K562 (cell line): ENCODE data around the gene INCENP. TPM values are rescaled to one million over a fixed set of nuclear protein-coding genes. Genes with fewer than 3 reads are reported as not detected.
A peak's percentile ranks its signal among the peaks of the same experiment; 100 is the strongest.

Experiments
- HDGF ChIP-seq: fragments of 450-650 bp; IDR thresholded peaks from 2 replicates; pipeline ENCODE4 v1.6.1; 2016
- PRDM10 ChIP-seq: fragments of 450-650 bp; IDR thresholded peaks from 2 replicates; pipeline ENCODE4 v1.6.1; 2018; ENCODE audit not compliant: partially characterized antibody
- ZNF280A ChIP-seq: fragments of 450-650 bp; IDR thresholded peaks from 2 replicates; pipeline ENCODE4 v1.6.1; 2018; ENCODE audit warnings: mild to moderate bottlenecking, low read depth; ENCODE audit not compliant: partially characterized antibody
- polyA plus RNA-seq, 8 experiments: library from polyadenylated mRNA; depleted of rRNA in 4 of 8; stranded (reverse) in 5 of 8; unstranded in 3 of 8; fragments of >200 nt; fragmentation: Nextera tagmentation in 2 of 8; fragmentation: Illumina TruSeq in 1 of 8; extraction: Ambion mirVana in 2 of 8; extraction: Trizol in 1 of 8; gene quantifications; 2 replicates each; pipeline versions ENCODE4 v1.2.1 to v1.2.3, GENCODE V29; 2011 to 2014; ENCODE audit warnings: inconsistent platforms in 1 of 8, missing spikeins in 1 of 8
- total RNA-seq, 7 experiments: library from RNA; depleted of rRNA in 6 of 7; stranded (reverse); fragments of >200 nt in 6 of 7; fragmentation: Illumina TruSeq in 2 of 7; extraction: Trizol in 2 of 7; gene quantifications; 2 replicates each; pipeline versions ENCODE4 v1.2.1 to v1.2.3, GENCODE V29; 2011 to 2021; ENCODE audit warnings: low replicate concordance in 1 of 7
- TF ChIP-seq, protein P1 (sequence below): fragments of 250-450 bp; sonication (Bioruptor Pico); IDR thresholded peaks from 2 replicates; pipeline ENCODE4 v1.8.0; 2022; ENCODE audit warnings: moderate library complexity, mild to moderate bottlenecking, inconsistent platforms
- TF ChIP-seq, protein P2 (sequence below): fragments of 450-650 bp; IDR thresholded peaks from 2 replicates; pipeline ENCODE4 v1.6.1; 2016; ENCODE audit warnings: mild to moderate bottlenecking, moderate library complexity

The INCENP gene
- total and polyA plus RNA-seq, 9 of the 15 experiments (the other 6 are each of a cell fraction or from before 2014, with no cell fraction given) = 1.1 to 97.9 (median 28.2) TPM

- TF ChIP-seq, protein P1, sequence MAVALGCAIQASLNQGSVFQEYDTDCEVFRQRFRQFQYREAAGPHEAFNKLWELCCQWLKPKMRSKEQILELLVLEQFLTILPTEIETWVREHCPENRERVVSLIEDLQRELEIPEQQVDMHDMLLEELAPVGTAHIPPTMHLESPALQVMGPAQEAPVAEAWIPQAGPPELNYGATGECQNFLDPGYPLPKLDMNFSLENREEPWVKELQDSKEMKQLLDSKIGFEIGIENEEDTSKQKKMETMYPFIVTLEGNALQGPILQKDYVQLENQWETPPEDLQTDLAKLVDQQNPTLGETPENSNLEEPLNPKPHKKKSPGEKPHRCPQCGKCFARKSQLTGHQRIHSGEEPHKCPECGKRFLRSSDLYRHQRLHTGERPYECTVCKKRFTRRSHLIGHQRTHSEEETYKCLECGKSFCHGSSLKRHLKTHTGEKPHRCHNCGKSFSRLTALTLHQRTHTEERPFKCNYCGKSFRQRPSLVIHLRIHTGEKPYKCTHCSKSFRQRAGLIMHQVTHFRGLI (CRISPR knock-in tag) = 0 out of 2 replicates have a peak, but pooled peaks have one; percentile 16
- TF ChIP-seq, protein P2, sequence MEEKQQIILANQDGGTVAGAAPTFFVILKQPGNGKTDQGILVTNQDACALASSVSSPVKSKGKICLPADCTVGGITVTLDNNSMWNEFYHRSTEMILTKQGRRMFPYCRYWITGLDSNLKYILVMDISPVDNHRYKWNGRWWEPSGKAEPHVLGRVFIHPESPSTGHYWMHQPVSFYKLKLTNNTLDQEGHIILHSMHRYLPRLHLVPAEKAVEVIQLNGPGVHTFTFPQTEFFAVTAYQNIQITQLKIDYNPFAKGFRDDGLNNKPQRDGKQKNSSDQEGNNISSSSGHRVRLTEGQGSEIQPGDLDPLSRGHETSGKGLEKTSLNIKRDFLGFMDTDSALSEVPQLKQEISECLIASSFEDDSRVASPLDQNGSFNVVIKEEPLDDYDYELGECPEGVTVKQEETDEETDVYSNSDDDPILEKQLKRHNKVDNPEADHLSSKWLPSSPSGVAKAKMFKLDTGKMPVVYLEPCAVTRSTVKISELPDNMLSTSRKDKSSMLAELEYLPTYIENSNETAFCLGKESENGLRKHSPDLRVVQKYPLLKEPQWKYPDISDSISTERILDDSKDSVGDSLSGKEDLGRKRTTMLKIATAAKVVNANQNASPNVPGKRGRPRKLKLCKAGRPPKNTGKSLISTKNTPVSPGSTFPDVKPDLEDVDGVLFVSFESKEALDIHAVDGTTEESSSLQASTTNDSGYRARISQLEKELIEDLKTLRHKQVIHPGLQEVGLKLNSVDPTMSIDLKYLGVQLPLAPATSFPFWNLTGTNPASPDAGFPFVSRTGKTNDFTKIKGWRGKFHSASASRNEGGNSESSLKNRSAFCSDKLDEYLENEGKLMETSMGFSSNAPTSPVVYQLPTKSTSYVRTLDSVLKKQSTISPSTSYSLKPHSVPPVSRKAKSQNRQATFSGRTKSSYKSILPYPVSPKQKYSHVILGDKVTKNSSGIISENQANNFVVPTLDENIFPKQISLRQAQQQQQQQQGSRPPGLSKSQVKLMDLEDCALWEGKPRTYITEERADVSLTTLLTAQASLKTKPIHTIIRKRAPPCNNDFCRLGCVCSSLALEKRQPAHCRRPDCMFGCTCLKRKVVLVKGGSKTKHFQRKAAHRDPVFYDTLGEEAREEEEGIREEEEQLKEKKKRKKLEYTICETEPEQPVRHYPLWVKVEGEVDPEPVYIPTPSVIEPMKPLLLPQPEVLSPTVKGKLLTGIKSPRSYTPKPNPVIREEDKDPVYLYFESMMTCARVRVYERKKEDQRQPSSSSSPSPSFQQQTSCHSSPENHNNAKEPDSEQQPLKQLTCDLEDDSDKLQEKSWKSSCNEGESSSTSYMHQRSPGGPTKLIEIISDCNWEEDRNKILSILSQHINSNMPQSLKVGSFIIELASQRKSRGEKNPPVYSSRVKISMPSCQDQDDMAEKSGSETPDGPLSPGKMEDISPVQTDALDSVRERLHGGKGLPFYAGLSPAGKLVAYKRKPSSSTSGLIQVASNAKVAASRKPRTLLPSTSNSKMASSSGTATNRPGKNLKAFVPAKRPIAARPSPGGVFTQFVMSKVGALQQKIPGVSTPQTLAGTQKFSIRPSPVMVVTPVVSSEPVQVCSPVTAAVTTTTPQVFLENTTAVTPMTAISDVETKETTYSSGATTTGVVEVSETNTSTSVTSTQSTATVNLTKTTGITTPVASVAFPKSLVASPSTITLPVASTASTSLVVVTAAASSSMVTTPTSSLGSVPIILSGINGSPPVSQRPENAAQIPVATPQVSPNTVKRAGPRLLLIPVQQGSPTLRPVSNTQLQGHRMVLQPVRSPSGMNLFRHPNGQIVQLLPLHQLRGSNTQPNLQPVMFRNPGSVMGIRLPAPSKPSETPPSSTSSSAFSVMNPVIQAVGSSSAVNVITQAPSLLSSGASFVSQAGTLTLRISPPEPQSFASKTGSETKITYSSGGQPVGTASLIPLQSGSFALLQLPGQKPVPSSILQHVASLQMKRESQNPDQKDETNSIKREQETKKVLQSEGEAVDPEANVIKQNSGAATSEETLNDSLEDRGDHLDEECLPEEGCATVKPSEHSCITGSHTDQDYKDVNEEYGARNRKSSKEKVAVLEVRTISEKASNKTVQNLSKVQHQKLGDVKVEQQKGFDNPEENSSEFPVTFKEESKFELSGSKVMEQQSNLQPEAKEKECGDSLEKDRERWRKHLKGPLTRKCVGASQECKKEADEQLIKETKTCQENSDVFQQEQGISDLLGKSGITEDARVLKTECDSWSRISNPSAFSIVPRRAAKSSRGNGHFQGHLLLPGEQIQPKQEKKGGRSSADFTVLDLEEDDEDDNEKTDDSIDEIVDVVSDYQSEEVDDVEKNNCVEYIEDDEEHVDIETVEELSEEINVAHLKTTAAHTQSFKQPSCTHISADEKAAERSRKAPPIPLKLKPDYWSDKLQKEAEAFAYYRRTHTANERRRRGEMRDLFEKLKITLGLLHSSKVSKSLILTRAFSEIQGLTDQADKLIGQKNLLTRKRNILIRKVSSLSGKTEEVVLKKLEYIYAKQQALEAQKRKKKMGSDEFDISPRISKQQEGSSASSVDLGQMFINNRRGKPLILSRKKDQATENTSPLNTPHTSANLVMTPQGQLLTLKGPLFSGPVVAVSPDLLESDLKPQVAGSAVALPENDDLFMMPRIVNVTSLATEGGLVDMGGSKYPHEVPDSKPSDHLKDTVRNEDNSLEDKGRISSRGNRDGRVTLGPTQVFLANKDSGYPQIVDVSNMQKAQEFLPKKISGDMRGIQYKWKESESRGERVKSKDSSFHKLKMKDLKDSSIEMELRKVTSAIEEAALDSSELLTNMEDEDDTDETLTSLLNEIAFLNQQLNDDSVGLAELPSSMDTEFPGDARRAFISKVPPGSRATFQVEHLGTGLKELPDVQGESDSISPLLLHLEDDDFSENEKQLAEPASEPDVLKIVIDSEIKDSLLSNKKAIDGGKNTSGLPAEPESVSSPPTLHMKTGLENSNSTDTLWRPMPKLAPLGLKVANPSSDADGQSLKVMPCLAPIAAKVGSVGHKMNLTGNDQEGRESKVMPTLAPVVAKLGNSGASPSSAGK = peak; percentile 6; the same call in 1 of the 2 replicates
- TF ChIP-seq ZNF280A = no peak
- peak; percentile 85 for TF ChIP-seq PRDM10
- TF ChIP-seq HDGF = no peak
Measured at GRCh38 chr11:62104816-62105653, 18.8 kb upstream of the INCENP start (continued).
